Measurements from ENCODE around the gene EIF2A.

DNA sequence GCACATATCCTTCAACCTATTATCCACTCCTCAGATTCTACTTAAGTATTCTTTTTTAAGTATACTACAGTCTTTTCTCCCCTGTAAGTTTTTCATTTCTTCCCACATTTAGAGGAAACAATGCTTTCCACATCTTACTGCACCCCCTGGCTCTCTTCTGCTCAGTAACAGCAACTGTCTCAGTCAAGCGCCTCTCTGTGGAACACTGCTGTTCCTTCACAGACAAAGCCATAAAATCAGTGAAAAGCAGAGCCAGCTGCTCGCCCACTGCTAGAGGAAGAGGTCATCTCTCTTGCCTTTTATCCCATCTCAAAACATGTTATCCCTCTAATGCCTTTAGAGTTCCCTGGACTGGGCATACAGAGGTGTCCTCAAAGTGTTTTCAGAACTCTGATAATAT is 25.1 kb upstream of the EIF2A start:
- TF ChIP-seq, protein P1, sequence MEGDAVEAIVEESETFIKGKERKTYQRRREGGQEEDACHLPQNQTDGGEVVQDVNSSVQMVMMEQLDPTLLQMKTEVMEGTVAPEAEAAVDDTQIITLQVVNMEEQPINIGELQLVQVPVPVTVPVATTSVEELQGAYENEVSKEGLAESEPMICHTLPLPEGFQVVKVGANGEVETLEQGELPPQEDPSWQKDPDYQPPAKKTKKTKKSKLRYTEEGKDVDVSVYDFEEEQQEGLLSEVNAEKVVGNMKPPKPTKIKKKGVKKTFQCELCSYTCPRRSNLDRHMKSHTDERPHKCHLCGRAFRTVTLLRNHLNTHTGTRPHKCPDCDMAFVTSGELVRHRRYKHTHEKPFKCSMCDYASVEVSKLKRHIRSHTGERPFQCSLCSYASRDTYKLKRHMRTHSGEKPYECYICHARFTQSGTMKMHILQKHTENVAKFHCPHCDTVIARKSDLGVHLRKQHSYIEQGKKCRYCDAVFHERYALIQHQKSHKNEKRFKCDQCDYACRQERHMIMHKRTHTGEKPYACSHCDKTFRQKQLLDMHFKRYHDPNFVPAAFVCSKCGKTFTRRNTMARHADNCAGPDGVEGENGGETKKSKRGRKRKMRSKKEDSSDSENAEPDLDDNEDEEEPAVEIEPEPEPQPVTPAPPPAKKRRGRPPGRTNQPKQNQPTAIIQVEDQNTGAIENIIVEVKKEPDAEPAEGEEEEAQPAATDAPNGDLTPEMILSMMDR (IDR thresholded peaks at IDR 0.05; ENCODE audit: borderline replicate concordance, extremely low read depth, low read length, poor library complexity, severe bottlenecking) = no peak
- TF ChIP-seq EZH2 (IDR thresholded peaks at IDR 0.05; ENCODE audit: borderline replicate concordance, low read depth, low read length, severe bottlenecking) = no peak

Measured in DND-41 (cell line).